Calu3 (cell line): ENCODE data around the gene FOXO3. TPM values are rescaled to one million over a fixed set of nuclear protein-coding genes. Genes with fewer than 3 reads are reported as not detected.

Experiments used
- BruUV-seq: library from RNA; stranded (reverse); fragments of 400-500 nt; replicated peaks from 2 replicates; lab custom pipeline; 2021; lab: Mats Ljungman, UMichigan
- CTCF ChIA-PET: fragments of 300-600 bp; sonication (Branson Sonifier 250); formaldehyde crosslinking; loops from one replicate; lab custom pipeline; 2022; ENCODE audit warnings: antibody characterized with exemption; lab: Charles Lee
- DNase-seq: peaks from one replicate; pipeline ENCODE4 v3.0.0; 2022
- H3K27ac Mint-ChIP-seq: one replicate; pipeline ENCODE4 v1.8.0; 2022; ENCODE audit warnings: mixed read lengths; ENCODE audit not compliant: unreplicated experiment
- H3K27me3 Mint-ChIP-seq: one replicate; pipeline ENCODE4 v1.8.0; 2022; ENCODE audit warnings: mixed read lengths; ENCODE audit not compliant: unreplicated experiment
- H3K36me3 Mint-ChIP-seq: one replicate; pipeline ENCODE4 v1.8.0; 2022; ENCODE audit warnings: mild to moderate bottlenecking, moderate library complexity, mixed read lengths; ENCODE audit not compliant: insufficient read depth, unreplicated experiment
- H3K4me1 Mint-ChIP-seq: one replicate; pipeline ENCODE4 v1.8.0; 2022; ENCODE audit warnings: mild to moderate bottlenecking, low read depth, mixed read lengths; ENCODE audit not compliant: unreplicated experiment
- H3K4me3 Mint-ChIP-seq: one replicate; pipeline ENCODE4 v1.8.0; 2022; ENCODE audit warnings: mild to moderate bottlenecking, low read depth, moderate library complexity, mixed read lengths; ENCODE audit not compliant: unreplicated experiment
- H3K9me3 Mint-ChIP-seq: one replicate; pipeline ENCODE4 v1.8.0; 2022; ENCODE audit warnings: low read depth, mixed read lengths; ENCODE audit not compliant: unreplicated experiment
- CTCF ChIP-seq: fragments of 200-600 bp; IDR thresholded peaks from one replicate; pipeline ENCODE4 v1.8.0; 2022; ENCODE audit warnings: antibody characterized with exemption; ENCODE audit not compliant: unreplicated experiment
- intact Hi-C: fragments of 100-400 bp; cut with micrococcal nuclease; formaldehyde crosslinking; loops from one replicate; pipeline ENCODE4 v1.10.0; 2022; ENCODE audit not compliant: unreplicated experiment
- total RNA-seq: library from RNA; stranded (reverse); gene quantifications from 2 replicates; pipeline ENCODE4 v1.2.3, GENCODE V29; 2022

FOXO3 gene
- total RNA-seq, 1 experiment from 2014 or later = 45.5 TPM

GRCh38 chr6:108686896-108687295, 126.2 kb downstream of the FOXO3 start:
- Mint-ChIP-seq H3K4me3 (no peak overlapping the region), H3K36me3 (peaks cover 52% of the 10 kb centered on the region), H3K27ac (peak overlapping the region; percentile 60), H3K9me3 (peaks cover 3% of the 10 kb centered on the region), H3K4me1 (peaks cover 74% of the 10 kb centered on the region), H3K27me3 (no peaks in the 10 kb centered on the region)
- intact Hi-C loops = loop anchor here (5.0 kb wide), 1 partner anchor 50 kb away; no protein-coding TSS in a partner anchor
- CTCF ChIA-PET = interaction anchor here (0.7 kb wide), 1 partner anchor 335 kb away, joined by 4 read pairs; no protein-coding TSS in a partner anchor
- DNase-seq = no peak
- TF ChIP-seq CTCF = no peak
- no TSS peak for BruUV-seq

- Mint-ChIP-seq H3K36me3 (peaks cover 50% of the 10 kb centered on the region), H3K27ac (peak overlapping the region; percentile 92), H3K4me3 (no peak overlapping the region), H3K4me1 (peaks cover 69% of the 10 kb centered on the region), H3K27me3 (no peaks in the 10 kb centered on the region), H3K9me3 (peaks cover 3% of the 10 kb centered on the region)
- CTCF ChIA-PET = no interaction called here
- DNase-seq = no peak
- intact Hi-C loops = loop anchor here (2.0 to 5.0 kb wide), 2 partner anchors 49 to 125 kb away; no protein-coding TSS in a partner anchor
- no peak for TF ChIP-seq CTCF
- no TSS peak for BruUV-seq
Measured at GRCh38 chr6:108687921-108688320, 127.2 kb downstream of the FOXO3 start.

- H3K36me3 Mint-ChIP-seq = peaks cover 45% of the 10 kb centered on the region
- peak; percentile 93 for DNase-seq
- H3K27ac Mint-ChIP-seq = peak overlapping the region; percentile 92
- CTCF ChIA-PET = interaction anchor here (0.6 to 1.2 kb wide), 5 partner anchors 64 to 131 kb away, joined by 3 to 11 read pairs (median 3); no protein-coding TSS in a partner anchor
- H3K4me1 Mint-ChIP-seq = peaks cover 66% of the 10 kb centered on the region
- BruUV-seq = TSS peak; percentile 16
- no peak for TF ChIP-seq CTCF
- peaks cover 3% of the 10 kb centered on the region for H3K9me3 Mint-ChIP-seq
- peak overlapping the region; percentile 49 for H3K4me3 Mint-ChIP-seq
- intact Hi-C loops = loop anchor here (2.0 to 5.0 kb wide), 2 partner anchors 48 to 127 kb away; no protein-coding TSS in a partner anchor
- no peaks in the 10 kb centered on the region for H3K27me3 Mint-ChIP-seq
Measured at GRCh38 chr6:108689272-108690161, 128.8 kb downstream of the FOXO3 start.

- Mint-ChIP-seq H3K36me3 (peaks cover 35% of the 10 kb centered on the region), H3K9me3 (peaks cover 3% of the 10 kb centered on the region), H3K27ac (peak overlapping the region; percentile 92), H3K4me1 (peaks cover 59% of the 10 kb centered on the region), H3K27me3 (no peaks in the 10 kb centered on the region), H3K4me3 (no peak overlapping the region)
- no TSS peak for BruUV-seq
- no peak for TF ChIP-seq CTCF
- intact Hi-C loops = no loop called here
- DNase-seq = no peak
- CTCF ChIA-PET = interaction anchor here (0.7 to 1.2 kb wide), 2 partner anchors 131 to 132 kb away, joined by 3 to 7 read pairs; no protein-coding TSS in a partner anchor
Measured at GRCh38 chr6:108690326-108691049, 129.8 kb downstream of the FOXO3 start.
